MCF 10A (cell line): ENCODE results near the gene APOBEC3B. TPM values are rescaled to one million over a fixed set of nuclear protein-coding genes. Genes with fewer than 3 reads are reported as not detected.

Source experiments
- BruUV-seq: library from RNA; stranded (reverse); fragments of 400-500 nt; replicated peaks from 2 replicates; lab custom pipeline; 2021; lab: Mats Ljungman, UMichigan
- CTCF ChIA-PET: fragments of 300-600 bp; sonication (Branson Sonifier 250); formaldehyde crosslinking; extraction: SDS; loops from one replicate; lab custom pipeline; 2021; ENCODE audit warnings: antibody characterized with exemption, inconsistent platforms; lab: Yijun Ruan, JAX
- POLR2A ChIA-PET: fragments of 300-600, 350-650 bp; sonication (Branson Sonifier 250); formaldehyde crosslinking; extraction: SDS; loops from one replicate; lab custom pipeline; 2020; ENCODE audit warnings: antibody characterized with exemption, inconsistent platforms; lab: Yijun Ruan, JAX
- DNase-seq: peaks from one replicate; pipeline ENCODE4 v3.0.0-alpha.2; 2018; ENCODE audit not compliant: unreplicated experiment
- H3K27ac Mint-ChIP-seq: one replicate; pipeline ENCODE4 v1.8.0; 2022; ENCODE audit warnings: mild to moderate bottlenecking, low read depth, mixed read lengths; ENCODE audit not compliant: unreplicated experiment
- H3K27me3 Mint-ChIP-seq: one replicate; pipeline ENCODE4 v1.8.0; 2022; ENCODE audit warnings: mixed read lengths; ENCODE audit not compliant: insufficient read depth, unreplicated experiment
- H3K36me3 Mint-ChIP-seq: one replicate; pipeline ENCODE4 v1.8.0; 2022; ENCODE audit warnings: mild to moderate bottlenecking, moderate library complexity, mixed read lengths; ENCODE audit not compliant: insufficient read depth, unreplicated experiment
- H3K4me1 Mint-ChIP-seq: one replicate; pipeline ENCODE4 v1.8.0; 2022; ENCODE audit warnings: mixed read lengths; ENCODE audit not compliant: insufficient read depth, unreplicated experiment
- H3K4me3 Mint-ChIP-seq: one replicate; pipeline ENCODE4 v1.8.0; 2022; ENCODE audit warnings: mild to moderate bottlenecking, moderate library complexity, mixed read lengths; ENCODE audit not compliant: unreplicated experiment
- H3K9me3 Mint-ChIP-seq: one replicate; pipeline ENCODE4 v1.8.0; 2022; ENCODE audit warnings: mixed read lengths; ENCODE audit not compliant: unreplicated experiment
- intact Hi-C: fragments of 100-400 bp; cut with micrococcal nuclease; formaldehyde crosslinking; loops from 2 replicates; pipeline ENCODE4 v1.14.1; 2022
- total RNA-seq: library from RNA; stranded (reverse); gene quantifications from 2 replicates; pipeline ENCODE4 v1.2.3, GENCODE V29; 2022
- TF ChIP-seq, protein P1 (sequence below): fragments of 200-600 bp; IDR thresholded peaks from one replicate; pipeline ENCODE4 v1.8.0; 2022; ENCODE audit warnings: antibody characterized with exemption, mild to moderate bottlenecking; ENCODE audit not compliant: unreplicated experiment

Gene APOBEC3B
- total RNA-seq, 1 experiment from 2014 or later = 1.1 TPM

DNA sequence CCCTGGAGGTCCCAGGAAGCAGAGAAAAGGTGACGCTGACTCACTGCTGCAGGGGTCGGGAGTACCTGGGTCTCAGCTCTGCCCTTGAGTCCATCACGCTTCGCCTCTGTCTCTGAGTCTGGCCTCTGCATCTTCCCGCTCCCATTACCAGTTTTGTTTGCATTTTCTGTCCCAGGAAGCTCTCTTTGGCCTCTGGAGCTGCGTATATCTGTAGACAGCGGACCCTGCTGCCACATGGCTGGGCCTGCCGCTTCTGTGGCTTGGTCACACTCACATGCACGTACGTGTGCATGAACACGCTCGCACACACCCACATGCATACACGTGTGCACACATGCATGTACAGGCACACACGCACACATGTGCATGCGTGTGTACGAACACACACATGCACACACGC lies 45.6 kb upstream of the APOBEC3B start:
- TF ChIP-seq, protein P1, sequence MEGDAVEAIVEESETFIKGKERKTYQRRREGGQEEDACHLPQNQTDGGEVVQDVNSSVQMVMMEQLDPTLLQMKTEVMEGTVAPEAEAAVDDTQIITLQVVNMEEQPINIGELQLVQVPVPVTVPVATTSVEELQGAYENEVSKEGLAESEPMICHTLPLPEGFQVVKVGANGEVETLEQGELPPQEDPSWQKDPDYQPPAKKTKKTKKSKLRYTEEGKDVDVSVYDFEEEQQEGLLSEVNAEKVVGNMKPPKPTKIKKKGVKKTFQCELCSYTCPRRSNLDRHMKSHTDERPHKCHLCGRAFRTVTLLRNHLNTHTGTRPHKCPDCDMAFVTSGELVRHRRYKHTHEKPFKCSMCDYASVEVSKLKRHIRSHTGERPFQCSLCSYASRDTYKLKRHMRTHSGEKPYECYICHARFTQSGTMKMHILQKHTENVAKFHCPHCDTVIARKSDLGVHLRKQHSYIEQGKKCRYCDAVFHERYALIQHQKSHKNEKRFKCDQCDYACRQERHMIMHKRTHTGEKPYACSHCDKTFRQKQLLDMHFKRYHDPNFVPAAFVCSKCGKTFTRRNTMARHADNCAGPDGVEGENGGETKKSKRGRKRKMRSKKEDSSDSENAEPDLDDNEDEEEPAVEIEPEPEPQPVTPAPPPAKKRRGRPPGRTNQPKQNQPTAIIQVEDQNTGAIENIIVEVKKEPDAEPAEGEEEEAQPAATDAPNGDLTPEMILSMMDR = no peak
- no TSS peak for BruUV-seq
- no peak overlapping the region for H3K4me3 Mint-ChIP-seq
- ChIA-PET CTCF (no interaction called here), POLR2A (no interaction called here)
- no peaks in the 10 kb centered on the region for H3K9me3 Mint-ChIP-seq
- H3K36me3 Mint-ChIP-seq = no peaks in the 10 kb centered on the region
- peaks cover 77% of the 10 kb centered on the region for H3K27me3 Mint-ChIP-seq
- no peak for DNase-seq
- intact Hi-C loops = no loop called here
- no peak overlapping the region for H3K27ac Mint-ChIP-seq
- H3K4me1 Mint-ChIP-seq = peaks cover 9% of the 10 kb centered on the region

DNA sequence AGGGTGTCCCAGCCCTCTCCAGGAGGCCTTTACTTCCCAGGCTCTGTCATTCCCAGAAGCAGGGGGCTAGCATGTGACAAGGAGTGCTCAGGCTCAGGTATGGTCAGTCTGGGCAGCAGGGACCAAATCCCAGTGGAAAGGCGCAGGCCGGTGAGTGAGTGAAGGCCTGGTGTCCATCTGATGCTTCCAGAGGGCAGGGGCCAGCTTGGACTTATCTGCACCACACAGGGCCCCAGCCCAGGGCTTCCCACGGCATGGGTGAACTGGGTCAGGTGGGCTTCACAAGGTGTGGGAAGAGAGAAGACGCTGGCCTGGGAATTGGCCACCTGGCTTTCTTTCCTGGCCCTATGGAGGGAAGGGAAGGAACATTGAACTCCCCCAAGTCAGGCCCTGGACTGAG lies 45.1 kb upstream of the APOBEC3B start:
- H3K4me1 Mint-ChIP-seq = peaks cover 14% of the 10 kb centered on the region
- ChIA-PET CTCF (no interaction called here), POLR2A (no interaction called here)
- no peaks in the 10 kb centered on the region for H3K36me3 Mint-ChIP-seq
- peaks cover 81% of the 10 kb centered on the region for H3K27me3 Mint-ChIP-seq
- no TSS peak for BruUV-seq
- TF ChIP-seq, protein P1 = no peak
- intact Hi-C loops = no loop called here
- H3K27ac Mint-ChIP-seq = no peak overlapping the region
- no peaks in the 10 kb centered on the region for H3K9me3 Mint-ChIP-seq
- H3K4me3 Mint-ChIP-seq = no peak overlapping the region
- DNase-seq = no peak

DNA sequence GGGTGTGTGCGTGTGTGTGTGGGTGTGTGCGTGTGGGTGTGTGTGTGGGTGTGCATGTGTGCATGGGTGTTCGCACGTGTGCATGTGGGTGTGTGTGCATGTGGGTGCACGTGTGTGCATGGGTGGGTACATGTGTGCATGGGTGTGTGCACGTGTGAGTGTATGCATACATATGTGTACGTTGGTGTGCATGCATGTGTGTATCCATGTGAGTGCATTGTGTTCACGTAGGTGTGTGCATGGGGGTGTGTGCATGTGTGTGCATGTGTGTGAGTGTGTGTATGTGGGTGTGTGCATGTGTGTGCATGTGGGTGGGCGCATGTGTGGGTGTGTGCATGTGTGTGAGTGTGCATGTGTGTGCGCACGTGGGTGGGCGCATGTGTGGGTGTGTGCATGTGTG lies 44.6 kb upstream of the APOBEC3B start:
- Mint-ChIP-seq H3K4me3 (no peak overlapping the region), H3K4me1 (peaks cover 15% of the 10 kb centered on the region), H3K27ac (no peak overlapping the region), H3K9me3 (no peaks in the 10 kb centered on the region), H3K36me3 (no peaks in the 10 kb centered on the region), H3K27me3 (peaks cover 83% of the 10 kb centered on the region)
- DNase-seq = no peak
- TF ChIP-seq, protein P1 = no peak
- no TSS peak for BruUV-seq
- ChIA-PET CTCF (no interaction called here), POLR2A (no interaction called here)
- intact Hi-C loops = no loop called here

DNA sequence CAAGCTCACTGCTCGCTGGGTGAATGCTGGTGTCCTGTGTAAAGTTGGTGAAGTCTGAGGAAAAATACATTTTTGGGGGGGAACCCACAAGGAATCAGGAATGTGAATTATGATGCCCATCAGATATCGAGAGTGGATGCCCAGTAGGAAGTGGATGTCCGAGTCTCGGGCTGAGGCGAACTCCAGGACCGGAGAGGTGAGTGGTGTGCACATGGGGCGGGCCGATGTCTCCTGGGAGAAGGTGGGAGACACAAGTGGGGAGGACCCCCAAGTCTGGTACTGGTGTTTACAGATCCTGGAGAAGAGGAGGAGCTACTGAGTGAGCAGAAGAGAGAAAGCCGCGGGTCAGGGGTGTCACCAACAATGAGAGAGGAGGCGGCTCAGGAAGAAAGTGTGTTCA lies 43.9 kb upstream of the APOBEC3B start:
- DNase-seq = no peak
- intact Hi-C loops = no loop called here
- Mint-ChIP-seq H3K9me3 (no peaks in the 10 kb centered on the region), H3K27me3 (peaks cover 83% of the 10 kb centered on the region), H3K4me3 (no peak overlapping the region), H3K4me1 (peaks cover 15% of the 10 kb centered on the region), H3K27ac (no peak overlapping the region), H3K36me3 (no peaks in the 10 kb centered on the region)
- ChIA-PET CTCF (interaction anchor here (1.3 kb wide), 1 partner anchor 67 kb away, joined by 3 read pairs; no protein-coding TSS in a partner anchor), POLR2A (interaction anchor here (1.0 kb wide), 1 partner anchor 14 kb away, joined by 3 read pairs; no protein-coding TSS in a partner anchor)
- no TSS peak for BruUV-seq
- TF ChIP-seq, protein P1 = no peak
